GM12891 (cell line): ENCODE results near the gene CCDC97.

Experiments
- POLR2A ChIP-seq: IDR thresholded peaks from 2 replicates; pipeline ENCODE4 v1.6.1; 2011; ENCODE audit warnings: low read depth, low read length, control low read depth
- POLR2AphosphoS5 ChIP-seq: IDR thresholded peaks from 2 replicates; pipeline ENCODE4 v1.6.1; 2011; ENCODE audit warnings: low read depth, low read length, control low read depth
- TAF1 ChIP-seq: IDR thresholded peaks from 2 replicates; pipeline ENCODE4 v1.6.1; 2011; ENCODE audit warnings: low read depth, low read length, control low read depth

GRCh38 chr19:41330946-41331678, 21.1 kb downstream of the CCDC97 start:
- TF ChIP-seq POLR2A (no peak), POLR2AphosphoS5 (no peak), TAF1 (no peak)
